PFSK-1 (cell line): ENCODE measurements around the gene DICER1.

Experiments used
- FOXP2 ChIP-seq: optimal IDR thresholded peaks from 2 replicates; pipeline ENCODE3; 2011; ENCODE audit warnings: borderline replicate concordance, control low read depth, inconsistent platforms; ENCODE audit not compliant: insufficient read depth; ENCODE audit errors: extremely low read length, extremely low read depth
- POLR2AphosphoS5 ChIP-seq: IDR thresholded peaks from 2 replicates; pipeline ENCODE4 v1.6.1; 2012; ENCODE audit warnings: low read depth, mild to moderate bottlenecking, control low read depth, low read length, moderate library complexity
- SIN3A ChIP-seq: IDR thresholded peaks from 2 replicates; pipeline ENCODE4 v1.6.1; 2012; ENCODE audit warnings: mild to moderate bottlenecking, low read length, moderate library complexity, borderline replicate concordance; ENCODE audit not compliant: insufficient read depth
- TAF1 ChIP-seq: IDR thresholded peaks from 2 replicates; pipeline ENCODE4 v1.6.1; 2012; ENCODE audit warnings: low read length, control low read depth, borderline replicate concordance; ENCODE audit not compliant: insufficient read depth
- TF ChIP-seq, protein P1 (sequence below), 2 experiments: IDR thresholded peaks; 2 replicates each; pipeline versions ENCODE4 v1.6.1 to v1.8.0; 2011 to 2012; ENCODE audit warnings: low read depth in 2 of 2, low read length in 2 of 2, control low read depth in 1 of 2, inconsistent platforms in 1 of 2, mild to moderate bottlenecking in 1 of 2, moderate library complexity in 1 of 2; ENCODE audit not compliant: insufficient read depth in 1 of 2

Gene DICER1

DNA sequence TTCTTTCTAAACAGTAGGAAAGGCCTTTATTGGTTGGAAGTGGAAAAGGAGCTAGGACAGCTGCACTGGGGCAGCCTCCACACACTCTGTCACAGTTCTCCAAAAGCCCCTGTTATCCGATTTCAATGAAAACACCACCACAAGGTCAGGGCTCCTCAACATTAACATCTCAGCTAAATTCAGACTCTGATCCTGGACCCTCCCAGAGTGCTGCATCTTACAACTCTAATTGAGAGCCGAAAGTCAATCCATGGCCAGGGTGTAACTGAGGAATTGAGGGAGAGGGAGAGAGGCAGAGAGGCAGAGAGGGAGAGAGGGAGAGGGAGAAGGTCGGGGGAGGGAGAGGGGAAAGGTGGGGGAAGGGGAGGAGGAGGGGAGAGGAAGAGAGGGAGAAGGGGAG lies 32.1 kb downstream of the DICER1 start:
- TF ChIP-seq FOXP2, result no peak
- no peak for TF ChIP-seq SIN3A
- no peak for TF ChIP-seq POLR2AphosphoS5
- TF ChIP-seq TAF1, result no peak
- TF ChIP-seq, protein P1, sequence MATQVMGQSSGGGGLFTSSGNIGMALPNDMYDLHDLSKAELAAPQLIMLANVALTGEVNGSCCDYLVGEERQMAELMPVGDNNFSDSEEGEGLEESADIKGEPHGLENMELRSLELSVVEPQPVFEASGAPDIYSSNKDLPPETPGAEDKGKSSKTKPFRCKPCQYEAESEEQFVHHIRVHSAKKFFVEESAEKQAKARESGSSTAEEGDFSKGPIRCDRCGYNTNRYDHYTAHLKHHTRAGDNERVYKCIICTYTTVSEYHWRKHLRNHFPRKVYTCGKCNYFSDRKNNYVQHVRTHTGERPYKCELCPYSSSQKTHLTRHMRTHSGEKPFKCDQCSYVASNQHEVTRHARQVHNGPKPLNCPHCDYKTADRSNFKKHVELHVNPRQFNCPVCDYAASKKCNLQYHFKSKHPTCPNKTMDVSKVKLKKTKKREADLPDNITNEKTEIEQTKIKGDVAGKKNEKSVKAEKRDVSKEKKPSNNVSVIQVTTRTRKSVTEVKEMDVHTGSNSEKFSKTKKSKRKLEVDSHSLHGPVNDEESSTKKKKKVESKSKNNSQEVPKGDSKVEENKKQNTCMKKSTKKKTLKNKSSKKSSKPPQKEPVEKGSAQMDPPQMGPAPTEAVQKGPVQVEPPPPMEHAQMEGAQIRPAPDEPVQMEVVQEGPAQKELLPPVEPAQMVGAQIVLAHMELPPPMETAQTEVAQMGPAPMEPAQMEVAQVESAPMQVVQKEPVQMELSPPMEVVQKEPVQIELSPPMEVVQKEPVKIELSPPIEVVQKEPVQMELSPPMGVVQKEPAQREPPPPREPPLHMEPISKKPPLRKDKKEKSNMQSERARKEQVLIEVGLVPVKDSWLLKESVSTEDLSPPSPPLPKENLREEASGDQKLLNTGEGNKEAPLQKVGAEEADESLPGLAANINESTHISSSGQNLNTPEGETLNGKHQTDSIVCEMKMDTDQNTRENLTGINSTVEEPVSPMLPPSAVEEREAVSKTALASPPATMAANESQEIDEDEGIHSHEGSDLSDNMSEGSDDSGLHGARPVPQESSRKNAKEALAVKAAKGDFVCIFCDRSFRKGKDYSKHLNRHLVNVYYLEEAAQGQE (IDR thresholded peaks at IDR 0.05; ENCODE audit: insufficient read depth in 1 of 2, low read depth in 2 of 2, low read length in 2 of 2), result no peak

DNA sequence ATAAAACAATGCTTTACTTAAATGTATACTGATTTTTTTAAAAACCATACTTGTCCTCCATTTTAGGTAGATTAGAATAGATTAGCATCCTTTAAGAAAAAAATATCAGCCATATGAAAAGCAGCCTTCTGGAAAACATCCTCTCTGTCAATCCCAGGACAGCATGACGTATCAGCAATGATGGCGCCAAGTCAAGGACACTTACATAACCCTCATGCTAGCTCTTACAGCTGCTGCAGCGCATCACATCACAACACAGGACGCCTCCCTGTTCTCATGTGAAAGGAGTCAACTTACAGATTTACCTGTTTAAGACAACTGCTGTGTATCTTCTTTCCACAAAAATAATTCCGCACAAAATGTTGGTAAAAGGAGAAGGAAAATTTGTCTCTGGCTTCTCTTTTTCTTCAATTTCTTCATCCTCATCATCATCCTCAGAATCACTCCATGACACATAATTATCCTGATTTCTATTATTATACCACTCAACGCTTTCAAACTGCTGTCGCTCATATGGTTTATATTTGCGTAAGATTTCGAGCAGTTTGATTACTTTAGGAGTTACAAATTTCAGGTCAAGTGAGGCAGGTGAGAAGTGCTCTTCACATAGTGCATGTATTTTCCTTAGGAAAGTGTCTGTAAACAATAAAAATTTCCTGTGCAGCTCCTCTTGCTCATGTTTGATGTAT lies 33.3 kb downstream of the DICER1 start:
- TF ChIP-seq FOXP2 (no peak), SIN3A (no peak), POLR2AphosphoS5 (no peak), TAF1 (no peak)
- TF ChIP-seq, protein P1 (IDR thresholded peaks at IDR 0.05; ENCODE audit: insufficient read depth in 1 of 2, low read depth in 2 of 2, low read length in 2 of 2), result no peak

DNA sequence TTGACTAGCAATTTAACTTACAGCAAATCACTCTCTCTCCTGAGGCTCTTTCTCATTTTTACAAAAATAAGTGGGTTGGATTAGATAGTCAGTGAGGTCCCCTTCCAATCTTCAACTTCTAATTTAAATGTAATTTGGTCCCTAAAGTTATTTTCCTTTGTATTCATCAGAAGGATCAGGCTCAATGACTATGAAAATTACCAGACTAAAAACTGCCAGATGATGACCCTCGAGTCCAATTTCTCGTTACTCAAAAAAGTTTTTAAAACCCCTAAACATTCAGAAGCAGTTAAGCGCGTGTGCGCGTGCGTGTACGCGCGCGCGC lies 34.7 kb downstream of the DICER1 start:
- TF ChIP-seq SIN3A (no peak), TAF1 (no peak), FOXP2 (no peak), POLR2AphosphoS5 (no peak)
- TF ChIP-seq, protein P1 (IDR thresholded peaks at IDR 0.05; ENCODE audit: insufficient read depth in 1 of 2, low read depth in 2 of 2, low read length in 2 of 2), result no peak

DNA sequence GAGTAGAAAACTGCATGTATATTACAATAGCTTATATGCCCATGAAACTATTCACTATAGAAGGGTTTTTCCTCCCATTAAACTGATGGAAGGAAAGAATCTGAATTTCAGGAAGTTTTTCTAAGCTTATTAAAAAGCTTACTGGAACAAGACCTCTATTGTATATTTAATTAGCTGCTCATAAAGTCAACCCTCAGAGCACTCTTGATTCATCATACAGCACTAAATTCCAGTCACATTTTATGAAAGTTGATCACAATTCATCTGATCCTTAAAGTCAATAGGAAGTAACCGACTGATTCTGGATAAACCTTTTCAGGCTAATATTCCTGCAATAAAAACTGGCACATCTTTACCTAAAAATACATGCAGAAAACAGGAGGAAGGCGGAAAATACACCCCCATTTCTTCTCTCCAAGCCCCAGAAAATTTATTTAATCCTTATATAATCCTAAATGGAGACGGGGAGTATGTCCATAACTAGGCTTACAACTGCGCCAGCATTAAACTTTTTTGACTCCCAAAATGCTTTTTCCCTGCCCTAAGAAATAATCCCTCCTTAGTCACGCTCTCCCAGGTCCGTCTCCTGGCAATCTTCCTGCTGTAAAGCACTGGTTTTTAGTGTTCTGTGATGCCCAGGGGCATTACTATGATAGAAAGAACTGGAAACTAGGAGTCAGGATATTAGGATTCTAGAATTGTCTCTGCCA lies 35.3 kb downstream of the DICER1 start:
- TF ChIP-seq TAF1, result no peak
- TF ChIP-seq FOXP2, result no peak
- TF ChIP-seq, protein P1 (IDR thresholded peaks at IDR 0.05; ENCODE audit: insufficient read depth in 1 of 2, low read depth in 2 of 2, low read length in 2 of 2), result no peak
- no peak for TF ChIP-seq SIN3A
- TF ChIP-seq POLR2AphosphoS5, result no peak
